ENCODE results near the gene TSHZ2.

TSHZ2 gene

DNA sequence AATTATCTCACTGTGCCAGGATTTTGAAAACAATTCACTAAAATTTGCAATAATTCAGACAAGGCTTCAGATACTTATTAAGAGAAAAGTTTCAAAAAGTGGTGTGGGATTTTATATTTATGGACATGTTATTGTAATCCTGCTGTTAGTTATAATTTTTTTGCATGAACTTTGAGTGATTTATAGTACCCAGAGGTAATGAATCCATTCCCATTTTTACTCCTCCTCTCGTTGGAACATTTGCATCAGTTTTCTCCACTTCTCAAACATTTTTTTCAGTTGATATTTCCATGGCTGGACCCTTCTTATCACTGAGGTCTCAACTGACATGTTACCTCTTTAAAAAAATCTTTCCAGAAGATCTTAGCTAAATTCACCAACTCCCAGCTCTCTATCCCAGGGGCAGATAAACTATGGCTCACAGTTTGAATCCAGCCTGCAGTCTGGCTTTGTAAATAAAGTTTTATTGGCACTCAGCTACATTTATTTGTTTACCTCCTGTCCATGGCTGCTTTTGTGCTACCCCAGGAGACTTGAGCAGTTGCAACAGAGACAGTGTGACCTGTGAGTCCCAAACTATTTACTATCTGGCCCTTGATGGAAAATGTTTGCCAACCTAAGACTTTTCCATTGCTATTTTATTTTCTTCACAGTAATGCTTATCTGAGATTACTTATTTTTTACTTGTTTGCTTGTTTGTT, 83.4 kb downstream of the TSHZ2 start:
- no peak for DNase-seq

DNA sequence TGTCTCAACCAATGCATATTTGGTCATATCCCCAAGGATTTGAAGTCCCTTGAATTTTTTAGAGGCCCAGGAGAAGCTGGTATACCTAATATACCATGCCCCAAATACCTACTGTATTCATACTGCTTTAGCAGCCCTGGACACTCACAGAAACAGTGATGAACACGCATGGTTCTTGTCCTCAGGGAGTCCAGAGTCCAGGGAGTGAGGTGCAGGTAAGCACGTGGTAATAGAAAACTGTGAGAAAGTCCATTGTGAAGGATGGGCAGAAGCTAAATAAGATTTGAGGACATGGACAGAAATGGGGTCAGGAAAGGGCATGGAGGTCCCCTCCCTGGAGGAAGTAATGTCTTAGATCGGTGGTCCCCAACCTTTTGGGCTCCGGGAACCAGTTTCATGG, 85.4 kb downstream of the TSHZ2 start:
- DNase-seq: no peak

DNA sequence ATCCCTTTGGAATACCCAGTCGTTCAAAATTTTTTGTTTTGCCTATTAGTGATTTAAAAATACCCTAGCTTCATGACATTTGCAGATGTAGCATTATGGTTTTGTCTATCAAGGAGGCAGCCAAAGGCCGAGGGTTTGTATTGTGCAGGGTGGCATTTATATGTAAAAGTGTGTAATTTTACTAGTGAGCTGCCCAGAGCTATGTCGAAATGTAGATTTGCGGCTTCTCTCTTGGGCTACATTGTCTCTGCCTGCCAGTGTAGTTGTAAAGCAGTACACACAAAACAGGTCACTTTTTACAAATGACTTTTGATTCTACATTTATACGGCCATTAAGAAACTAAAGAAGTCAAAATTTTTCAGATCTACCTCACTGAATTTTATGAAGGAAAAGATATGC, 87.7 kb downstream of the TSHZ2 start:
- no peak for DNase-seq

DNA sequence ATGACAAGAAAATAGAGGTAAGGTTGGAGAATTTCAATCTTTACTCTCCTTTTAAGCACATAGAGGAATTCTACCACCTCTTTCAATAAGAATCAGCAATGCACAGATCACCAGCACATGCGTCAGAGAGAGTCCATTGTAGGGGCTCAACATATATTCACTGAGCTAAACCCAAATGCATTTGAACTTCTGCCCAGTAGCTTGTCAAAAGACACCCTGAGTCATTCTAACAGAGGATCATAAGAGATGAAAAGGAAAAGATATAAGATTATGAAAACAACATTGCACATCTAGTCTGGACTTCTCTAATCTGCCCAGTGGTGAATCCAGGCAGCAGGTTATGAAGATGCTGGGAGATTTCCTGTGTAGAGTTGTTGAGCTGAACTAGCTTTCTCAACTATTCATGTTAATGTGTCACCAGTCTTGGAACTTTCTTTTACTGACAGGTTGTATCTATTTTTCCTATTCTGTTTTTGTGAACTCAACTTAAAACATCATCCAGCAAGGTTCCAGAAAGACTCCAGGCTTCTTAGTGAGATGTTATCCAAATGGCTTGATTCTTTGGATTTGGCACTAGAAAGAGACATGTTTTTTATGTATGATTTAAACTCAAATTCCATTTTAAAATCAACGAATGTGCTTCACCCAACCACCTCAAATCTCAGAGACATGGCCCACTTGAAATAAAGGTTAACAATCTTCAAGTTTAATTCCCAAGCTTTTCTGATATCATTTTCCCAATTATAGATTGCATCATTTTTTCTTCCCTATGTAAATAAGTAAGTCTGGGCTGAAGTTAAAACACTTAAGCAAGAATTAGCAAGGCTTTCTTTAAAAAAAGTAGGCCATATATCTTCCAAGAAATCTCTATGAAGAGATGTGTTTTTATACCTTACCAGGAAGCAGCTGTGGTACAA, 89.3 kb downstream of the TSHZ2 start:
- no peak for DNase-seq

DNA sequence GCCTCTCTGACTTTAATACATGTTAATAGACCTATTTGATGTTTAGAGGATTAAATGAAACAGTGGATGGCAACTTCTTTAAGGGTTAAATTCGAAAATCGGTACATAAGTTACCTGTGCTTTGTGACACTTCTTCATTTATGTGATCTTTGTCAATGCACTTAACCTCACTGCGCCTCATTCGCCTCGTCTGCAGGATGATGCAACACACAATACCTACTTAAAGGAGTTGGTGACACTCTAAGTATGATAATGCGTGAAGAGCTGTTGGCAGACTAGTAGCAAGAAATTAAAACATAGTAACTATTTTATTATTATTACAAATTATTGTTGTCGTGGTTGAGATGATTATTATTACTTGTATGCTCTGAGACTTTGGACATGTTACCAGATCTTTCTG, 92.8 kb downstream of the TSHZ2 start:
- no peak for DNase-seq

DNA sequence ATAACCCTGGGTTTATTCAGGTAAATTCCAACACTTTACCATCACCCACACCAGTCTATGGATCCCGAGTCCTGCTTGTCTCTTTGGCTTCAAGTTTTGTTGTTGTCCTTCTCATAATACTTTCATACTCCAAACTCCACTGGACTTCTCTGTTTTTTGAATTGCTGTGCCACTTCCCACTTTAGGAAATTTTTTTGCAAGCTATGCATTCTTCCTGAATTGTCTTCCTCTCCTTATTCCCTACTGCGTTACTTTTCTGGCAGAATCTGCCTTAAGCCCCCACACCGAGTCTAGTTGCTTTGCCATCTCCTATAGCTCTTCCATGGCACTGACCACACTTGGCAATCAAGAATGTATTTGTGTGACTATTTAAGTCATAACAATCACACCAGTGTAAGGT, 96.1 kb downstream of the TSHZ2 start:
- DNase-seq: no peak

DNA sequence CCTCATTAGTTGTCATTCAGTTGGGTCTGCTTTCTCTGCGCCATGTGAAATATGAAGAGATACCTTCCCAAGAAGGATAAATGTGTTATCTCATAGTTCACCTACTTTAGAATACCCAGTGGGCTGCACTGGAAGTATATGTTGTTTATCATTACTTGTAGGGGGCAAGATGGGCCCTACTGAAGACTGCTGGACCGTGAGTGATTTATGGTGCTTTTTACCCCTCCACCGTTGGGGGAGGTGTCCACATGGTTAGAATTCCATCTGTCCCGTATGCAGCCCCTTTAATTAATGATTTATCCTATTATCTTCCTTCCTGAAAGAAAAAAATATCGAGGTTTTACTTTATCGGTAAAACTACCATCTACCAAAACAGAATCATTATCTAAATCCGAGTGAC, 97.0 kb downstream of the TSHZ2 start:
- no peak for DNase-seq

DNA sequence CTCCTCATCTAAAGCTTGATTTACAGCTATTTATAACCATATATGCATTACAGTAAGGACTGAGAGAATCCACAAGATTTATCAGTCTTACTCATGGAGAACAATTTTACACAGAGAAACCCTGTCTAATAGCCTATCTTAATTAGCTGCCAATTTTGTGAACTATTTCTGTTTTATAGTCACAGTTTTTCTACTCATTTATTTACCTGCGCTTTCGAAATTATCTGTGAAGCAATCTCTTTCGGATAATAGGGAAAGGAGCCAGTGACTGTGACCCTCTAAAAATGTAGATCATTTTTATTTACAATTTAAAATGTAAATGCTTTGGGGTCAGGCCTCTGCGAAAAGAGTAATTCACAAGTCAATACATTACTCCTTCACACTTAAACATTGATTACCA, 98.1 kb downstream of the TSHZ2 start:
- DNase-seq: no peak

DNA sequence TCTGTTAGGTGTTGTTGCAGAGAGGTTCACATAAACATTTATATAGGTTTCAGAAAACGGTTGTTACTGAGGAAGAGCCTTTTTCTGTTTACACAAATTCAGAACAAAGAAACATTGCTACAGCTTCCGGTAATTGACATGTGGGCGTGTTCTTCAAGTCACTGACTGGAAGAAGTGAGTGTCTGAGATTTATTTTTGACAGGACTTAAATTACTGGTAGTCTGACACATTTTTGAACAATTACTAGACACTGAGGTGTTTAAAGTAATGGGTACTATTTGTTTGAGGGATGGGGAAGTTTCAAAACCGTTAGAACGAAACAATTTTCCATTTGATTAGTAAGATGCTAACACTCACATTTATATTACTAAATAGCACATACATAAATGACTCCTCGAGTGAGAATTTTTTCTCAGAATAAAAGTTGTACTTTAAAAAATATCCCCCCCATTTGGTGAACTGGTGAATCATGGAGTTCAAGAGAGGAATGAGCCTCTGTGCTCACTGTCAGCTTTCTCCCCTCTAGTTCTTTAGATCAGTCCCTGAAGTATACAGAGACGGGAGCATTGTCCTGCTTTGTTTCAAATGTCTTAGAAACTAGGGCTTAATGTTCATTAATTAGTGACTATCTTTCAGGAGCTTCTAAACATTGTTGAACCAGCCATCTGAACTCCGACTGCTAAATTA, 98.7 kb downstream of the TSHZ2 start:
- no peak for DNase-seq

DNA sequence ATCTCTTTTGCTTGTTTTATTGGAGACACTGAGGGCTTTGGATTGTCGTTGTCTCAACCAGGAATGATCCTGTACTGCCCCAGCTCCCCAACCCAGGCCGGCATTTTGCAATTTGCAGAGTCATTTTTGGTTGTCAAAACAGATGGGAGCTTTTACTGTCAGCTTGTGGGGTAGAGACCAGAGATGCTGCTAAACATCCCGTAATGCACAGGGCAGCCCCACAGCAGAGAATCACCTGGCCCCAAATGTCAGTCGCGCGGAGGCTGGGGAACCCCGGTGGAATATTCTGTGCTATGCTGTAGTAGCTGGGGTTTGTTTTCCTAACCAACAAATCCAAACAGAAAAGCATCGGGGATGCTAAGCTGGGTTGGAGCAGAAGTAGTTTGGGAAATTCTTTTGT, 99.7 kb downstream of the TSHZ2 start:
- DNase-seq: no peak

DNA sequence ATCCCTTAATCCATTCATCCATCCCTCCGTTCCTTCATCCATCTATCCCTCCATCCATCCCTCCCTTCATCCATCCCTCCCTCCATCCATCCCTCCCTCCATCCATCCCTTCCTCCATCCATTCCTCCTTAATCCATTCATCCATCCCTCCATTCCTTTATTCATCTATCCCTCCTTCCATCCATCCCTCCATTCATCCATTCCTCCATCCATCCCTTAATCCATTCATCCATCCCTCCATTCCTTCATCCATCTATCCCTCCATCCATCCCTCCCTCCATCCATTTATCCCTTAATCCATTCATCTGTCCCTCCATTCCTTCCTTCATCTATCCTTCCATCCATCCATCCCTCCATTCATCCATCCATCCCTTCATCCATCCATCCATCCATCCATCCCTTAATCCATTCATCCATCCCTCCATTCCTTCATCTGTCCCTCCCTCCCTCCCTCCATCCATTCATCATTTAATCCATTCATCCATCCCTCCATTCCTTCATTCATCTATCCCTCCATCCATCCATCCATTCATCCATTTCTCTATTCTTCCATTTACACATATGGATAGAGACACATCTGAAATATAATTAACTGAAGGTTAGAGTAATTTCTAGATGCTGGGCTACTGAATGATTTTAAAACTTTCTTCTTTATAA, 100.9 kb downstream of the TSHZ2 start:
- DNase-seq: no peak

DNA sequence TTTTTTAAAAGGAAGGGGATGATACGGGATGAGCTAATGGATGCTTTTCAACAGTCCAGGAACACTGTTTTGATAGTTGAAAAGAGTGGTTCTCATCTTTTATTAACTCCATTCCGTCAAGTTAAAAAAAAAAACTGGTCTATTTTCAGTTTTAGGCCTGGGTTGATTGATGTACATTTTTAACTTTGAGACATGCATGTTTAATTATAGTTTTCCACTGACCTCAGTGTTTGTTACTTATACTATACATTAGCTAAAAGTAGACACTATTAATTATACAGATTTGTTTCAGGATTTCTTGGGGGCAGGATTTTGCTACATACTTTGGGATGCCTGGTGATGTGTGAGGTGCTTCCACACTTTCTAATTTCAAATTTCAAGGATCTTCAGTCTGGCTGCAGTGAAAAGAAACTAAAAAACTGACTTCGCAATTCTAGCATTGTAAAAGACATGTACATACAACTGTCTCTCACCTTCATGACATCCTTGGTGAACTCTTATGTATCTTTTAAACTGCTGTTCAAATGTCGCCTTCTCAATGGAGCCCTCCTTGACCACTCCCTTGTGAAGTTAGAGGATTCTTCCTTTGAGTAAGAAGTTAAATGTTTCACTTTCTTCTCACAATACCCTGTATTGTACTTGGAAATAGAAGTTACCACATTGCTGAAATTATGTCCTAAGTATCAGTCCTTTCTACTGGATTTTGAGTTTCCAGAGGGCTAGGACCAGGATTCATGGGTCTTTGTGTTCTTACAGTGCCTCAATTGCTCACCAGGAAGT, 101.7 kb downstream of the TSHZ2 start:
- DNase-seq: no peak

DNA sequence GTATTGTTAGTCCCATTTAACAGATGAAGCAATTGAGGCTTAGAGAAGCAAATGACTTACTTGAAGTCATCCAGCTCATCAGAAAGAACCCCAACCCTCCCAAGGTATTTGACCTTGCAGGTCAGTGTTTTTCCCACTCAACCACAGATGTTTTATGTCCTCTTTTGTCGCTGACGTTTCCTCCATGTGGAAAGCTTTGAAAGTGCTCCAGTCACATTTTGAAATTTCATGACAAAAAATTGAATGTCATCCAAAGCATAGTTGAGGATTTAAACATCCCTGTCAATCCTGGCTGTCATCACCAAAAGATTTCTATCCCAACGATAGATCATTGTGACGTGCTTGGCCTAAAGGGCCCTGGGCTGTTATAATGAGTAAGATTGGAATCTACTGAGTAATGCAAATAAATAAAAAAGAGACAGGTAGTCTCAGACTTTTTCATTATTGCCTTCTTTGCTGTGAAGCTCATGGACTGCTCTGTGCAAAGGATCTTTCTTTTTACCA, 102.7 kb downstream of the TSHZ2 start:
- no peak for DNase-seq

DNA sequence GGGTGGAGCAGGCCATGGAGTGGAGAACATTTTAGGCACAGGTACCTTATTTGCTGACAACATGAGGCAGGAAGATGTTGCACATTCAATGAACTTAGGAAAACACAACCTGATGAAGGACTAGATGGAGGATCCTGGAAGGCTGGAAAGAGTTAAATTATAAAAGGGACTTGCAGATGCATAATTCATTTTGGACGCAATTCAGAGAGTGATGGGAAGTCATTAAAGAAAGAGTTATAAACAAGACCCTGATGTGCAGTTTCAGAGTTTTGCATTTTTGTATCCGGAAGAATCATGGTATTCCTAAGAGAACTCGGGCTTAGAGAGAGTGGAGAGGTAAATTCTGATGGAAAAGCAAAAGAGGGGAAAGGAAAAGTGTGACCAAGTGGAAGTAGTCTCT, 104.5 kb downstream of the TSHZ2 start:
- no peak for DNase-seq

DNA sequence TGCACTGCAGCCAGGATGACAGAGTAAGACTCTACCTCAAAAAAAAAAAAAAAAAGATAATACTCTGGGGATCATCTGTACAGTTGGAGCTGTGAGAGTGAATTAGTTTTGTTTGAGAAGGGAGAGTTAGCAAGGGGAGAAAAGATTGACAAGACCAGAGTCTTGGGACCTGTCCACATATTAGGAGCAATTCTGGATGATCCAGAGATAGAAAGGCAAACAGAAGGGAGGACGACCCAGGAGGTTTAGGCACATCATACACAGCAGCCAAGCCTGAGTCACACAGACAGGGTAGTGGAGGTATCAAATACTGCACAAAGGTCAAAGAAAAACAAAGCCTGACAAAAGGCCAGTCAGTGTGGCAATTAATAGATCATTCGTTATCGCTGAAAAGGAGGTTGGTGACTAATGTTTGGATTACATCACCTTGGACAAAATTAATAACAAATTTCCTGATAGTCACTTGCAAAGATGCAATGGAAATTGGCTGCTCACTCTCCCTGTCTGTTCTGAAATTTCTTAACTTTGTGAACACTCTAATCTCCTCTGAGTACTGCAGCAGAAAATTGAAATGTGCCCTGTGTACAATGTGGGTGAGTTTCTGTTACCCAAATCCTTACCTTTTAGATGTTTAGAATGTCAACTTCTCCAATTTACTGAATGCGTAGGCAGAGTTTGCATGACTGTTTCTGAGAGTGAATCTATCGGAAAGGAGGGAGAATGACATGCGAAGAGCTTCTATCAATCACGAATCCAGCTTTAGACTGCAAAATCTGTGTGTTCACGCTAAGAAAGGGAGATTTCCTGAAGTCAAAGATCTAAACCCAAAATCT, 105.4 kb downstream of the TSHZ2 start:
- no peak for DNase-seq

DNA sequence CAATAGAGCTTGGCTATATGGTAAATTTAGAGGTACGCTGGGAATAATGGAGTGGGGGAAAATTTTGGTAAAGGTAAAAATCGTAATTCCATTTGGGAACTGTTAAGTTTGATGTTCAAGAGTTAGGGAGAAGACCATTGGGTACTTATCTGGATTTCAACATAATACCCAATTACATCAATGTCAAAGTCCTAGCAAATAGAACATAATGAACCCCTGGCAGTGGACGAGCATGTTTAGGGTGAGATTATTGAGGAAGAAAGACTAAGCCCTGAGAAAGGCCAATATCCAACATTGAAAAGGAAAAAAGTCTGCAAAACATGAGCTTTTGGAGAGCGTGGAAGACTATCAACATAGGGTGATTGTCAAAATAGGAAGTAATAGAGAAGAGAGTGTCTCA, 106.6 kb downstream of the TSHZ2 start:
- DNase-seq: no peak

DNA sequence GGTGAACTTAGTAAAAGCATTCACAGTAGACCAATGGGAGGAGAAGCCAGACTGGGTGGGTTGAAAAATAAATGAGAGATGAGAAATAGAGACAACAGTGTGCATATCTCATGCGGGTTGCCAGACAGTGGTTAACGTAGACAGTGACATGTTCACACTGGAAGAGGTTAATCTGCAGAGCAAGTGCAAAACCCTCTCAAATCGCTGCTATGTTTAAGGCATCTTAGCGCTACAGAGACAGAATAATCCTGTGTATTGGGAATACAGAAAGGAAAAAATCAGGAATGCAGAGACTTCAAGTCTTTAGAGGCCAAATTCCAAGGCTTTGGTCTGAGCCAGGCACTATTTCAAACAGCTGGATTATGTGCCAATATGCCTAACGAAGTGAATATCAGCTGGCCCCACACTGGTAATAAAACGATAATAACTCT, 107.1 kb downstream of the TSHZ2 start:
- DNase-seq: no peak

DNA sequence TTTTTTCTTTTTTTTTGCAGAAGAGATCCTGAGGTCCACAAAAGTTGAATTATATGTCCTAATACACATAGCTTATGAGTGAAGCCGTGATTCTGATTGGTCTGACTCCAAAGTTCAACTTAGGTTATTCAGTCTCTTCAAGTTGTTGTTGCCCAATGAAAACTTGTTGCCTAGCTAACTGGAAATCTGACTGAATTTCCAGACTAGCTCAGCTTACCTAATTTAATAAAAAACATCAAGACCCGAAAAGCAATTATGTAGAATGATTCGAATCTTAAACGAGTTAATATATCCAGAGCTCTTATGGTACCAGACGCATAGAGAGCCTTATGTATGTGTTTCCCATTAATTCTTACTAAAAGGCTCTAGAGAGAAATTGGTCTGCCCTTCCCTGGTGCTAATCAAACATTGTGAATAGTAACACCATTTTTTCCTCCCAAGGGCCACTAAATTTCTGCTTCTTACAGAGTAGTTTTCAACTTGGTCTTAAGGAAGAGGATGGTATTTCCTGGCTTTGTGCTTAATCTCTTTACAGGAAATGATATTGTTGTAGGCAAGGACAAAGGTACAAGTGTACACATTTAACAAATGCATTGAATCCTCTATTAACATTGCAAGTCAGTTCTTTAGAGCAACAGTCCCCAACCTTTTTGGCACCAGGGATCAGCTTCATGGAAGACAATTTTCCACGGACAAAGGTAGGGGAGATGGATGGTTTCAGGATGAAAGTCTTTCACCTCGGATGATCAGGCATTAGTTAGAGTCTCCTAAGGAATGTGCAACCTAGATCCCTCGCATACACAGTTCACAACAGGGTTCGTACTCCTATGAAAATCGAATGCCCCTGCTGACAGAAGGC, 107.9 kb downstream of the TSHZ2 start:
- DNase-seq: no peak

DNA sequence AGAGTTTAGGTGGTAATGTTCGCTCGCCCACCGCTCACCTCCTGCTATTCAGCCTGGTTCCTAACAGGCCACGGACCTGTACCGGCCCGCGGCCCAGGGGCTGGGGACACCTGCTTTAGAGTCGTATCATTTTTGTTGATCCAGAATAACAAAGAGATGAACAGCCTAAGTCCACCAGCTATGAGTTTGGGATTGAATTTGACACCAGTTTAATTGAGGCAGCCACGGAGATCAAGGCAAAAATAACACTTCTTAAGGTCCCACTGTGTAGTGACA, 108.5 kb downstream of the TSHZ2 start:
- DNase-seq: no peak

Data from nucleus accumbens (tissue), 56 donors.